ENCODE measurements around the gene SCNM1.
"Not testable (repeated sequence)": the region's sequence is repeated elsewhere in the genome, so short reads cannot be mapped to it uniquely, and the experiment has no call there.

Gene SCNM1

GRCh38 chr1:151146412-151147131 is 19.4 kb upstream of the SCNM1 start, which contains the start of gene SEMA6C:
Gene SEMA6C (minus strand): TSS chr1:151146631. CDS start chr1:151142621, 4,010 bp downstream.
- DNase-seq (ENCODE audit: low spot score), result peak; percentile 93

GRCh38 chr1:151147132-151147503 is 18.8 kb upstream of the SCNM1 start:
- DNase-seq (ENCODE audit: low spot score), result no peak

GRCh38 chr1:151147665-151148064 is 18.3 kb upstream of the SCNM1 start:
- DNase-seq (ENCODE audit: low spot score), result no peak

GRCh38 chr1:151156515-151156819 is 9.5 kb upstream of the SCNM1 start, which contains the start of gene TNFAIP8L2:
Gene TNFAIP8L2 (plus strand): TSS chr1:151156649. CDS start chr1:151158698, 2,049 bp downstream.
- DNase-seq (ENCODE audit: low spot score), result no peak

- no peak for DNase-seq (ENCODE audit: low spot score)
Measured at GRCh38 chr1:151157067-151157531, 8.8 kb upstream of the SCNM1 start.

- DNase-seq (ENCODE audit: low spot score), result no peak
Measured at GRCh38 chr1:151158326-151158725, 7.6 kb upstream of the SCNM1 start.

- DNase-seq (ENCODE audit: low spot score), result no peak
Measured at GRCh38 chr1:151158751-151159251, 7.1 kb upstream of the SCNM1 start.

- no peak for DNase-seq (ENCODE audit: low spot score)
Measured at GRCh38 chr1:151159373-151159772, 6.6 kb upstream of the SCNM1 start.

GRCh38 chr1:151164732-151165280 is 1.1 kb upstream of the SCNM1 start:
- no peak for DNase-seq (ENCODE audit: low spot score)

GRCh38 chr1:151165281-151165737 is 635 bp upstream of the SCNM1 start:
- peak; percentile 38 for DNase-seq (ENCODE audit: low spot score)

- DNase-seq (ENCODE audit: low spot score), result no peak
Measured at GRCh38 chr1:151166505-151166956, 587 bp downstream of the SCNM1 start.

- DNase-seq (ENCODE audit: low spot score), result no peak
Measured at GRCh38 chr1:151167116-151167515, 1.2 kb downstream of the SCNM1 start.

- DNase-seq (ENCODE audit: low spot score), result no peak
Measured at GRCh38 chr1:151171190-151171589, 5.2 kb downstream of the SCNM1 start.

GRCh38 chr1:151175041-151175741 is 9.2 kb downstream of the SCNM1 start:
- DNase-seq (ENCODE audit: low spot score), result no peak

- peak; percentile 30 for DNase-seq (ENCODE audit: low spot score)
Measured at GRCh38 chr1:151175863-151176262, 9.9 kb downstream of the SCNM1 start, which contains the start of gene TMOD4. Gene TMOD4 (minus strand): TSS chr1:151175981. CDS start chr1:151174875, 1,106 bp downstream.

- DNase-seq (ENCODE audit: low spot score), result no peak
Measured at GRCh38 chr1:151176514-151177045, 10.6 kb downstream of the SCNM1 start.

GRCh38 chr1:151184211-151184610 is 18.3 kb downstream of the SCNM1 start:
- DNase-seq (ENCODE audit: low spot score), result no peak

- DNase-seq (ENCODE audit: low spot score), result no peak
Measured at GRCh38 chr1:151187205-151187604, 21.3 kb downstream of the SCNM1 start.

GRCh38 chr1:151188667-151189066 is 22.7 kb downstream of the SCNM1 start:
- DNase-seq (ENCODE audit: low spot score), result not testable (repeated sequence)

- DNase-seq (ENCODE audit: low spot score), result peak; percentile 77
Measured at GRCh38 chr1:151189637-151190445, 23.9 kb downstream of the SCNM1 start, which contains the start of gene VPS72. Gene VPS72 (minus strand): TSS chr1:151190197. CDS start chr1:151190121, 76 bp downstream.

GRCh38 chr1:151192047-151192446 is 26.1 kb downstream of the SCNM1 start:
- no peak for DNase-seq (ENCODE audit: low spot score)

Measured in HuH-7.5 (cell line).